Right ventricle myocardium superior (tissue), 1 donor: ENCODE measurements around the gene TTC23. TPM values are rescaled to one million over a fixed set of nuclear protein-coding genes. Genes with fewer than 3 reads are reported as not detected.

Experiments used
- ATAC-seq: fragments of 200-7000 bp; cut with Tn5 transposase; one replicate; pipeline ENCODE4 v1.9.1; 2020; ENCODE audit warnings: mild to moderate bottlenecking; ENCODE audit not compliant: poor library complexity
- DNase-seq: peaks from one replicate; pipeline ENCODE4 v3.0.0-alpha.2; 2020
- intact Hi-C: fragments of 100-400 bp; cut with DNase I; formaldehyde crosslinking; loops from one replicate; pipeline ENCODE4 v1.11.2; 2022
- total RNA-seq: library from RNA; stranded (reverse); fragmentation: NEBNext Ultra II Directional; extraction: Animal tissue kit (Norgen Biotek cat#: 25700); gene quantifications from one replicate; pipeline ENCODE4 v1.2.1, GENCODE V29; 2021
- donor health status: DM: no; HTN: yes; CAD: no; lungs with severe emphysema.

The TTC23 gene
- total RNA-seq, 1 donor from 2014 or later = 8.7 TPM

- ATAC-seq = peak; percentile 35
Measured at GRCh38 chr15:99148851-99149276, 100.5 kb downstream of the TTC23 start.

GRCh38 chr15:99146661-99147060 lies 102.7 kb downstream of the TTC23 start:
- intact Hi-C loops = no loop called here

More at GRCh38 chr15:99148851-99149276, 100.5 kb downstream of the TTC23 start:
- no peak for DNase-seq
- intact Hi-C loops = no loop called here

GRCh38 chr15:99145778-99146177 lies 103.6 kb downstream of the TTC23 start:
- no peak for ATAC-seq
- intact Hi-C loops = no loop called here
- DNase-seq = no peak

More at GRCh38 chr15:99146661-99147060, 102.7 kb downstream of the TTC23 start:
- DNase-seq (no peak), ATAC-seq (no peak)

GRCh38 chr15:99145005-99145404 lies 104.4 kb downstream of the TTC23 start:
- ATAC-seq = no peak
- intact Hi-C loops = no loop called here
- DNase-seq = no peak

GRCh38 chr15:99143655-99144610 lies 105.4 kb downstream of the TTC23 start:
- DNase-seq (peak; percentile 86), ATAC-seq (peak; percentile 79)
- intact Hi-C loops = no loop called here

- DNase-seq = no peak
- no peak for ATAC-seq
- intact Hi-C loops = no loop called here
Measured at GRCh38 chr15:99143242-99143641, 106.1 kb downstream of the TTC23 start.

- DNase-seq (no peak), ATAC-seq (no peak)
- intact Hi-C loops = no loop called here
Measured at GRCh38 chr15:99142562-99142961, 106.8 kb downstream of the TTC23 start.

- DNase-seq = no peak
- no peak for ATAC-seq
- intact Hi-C loops = no loop called here
Measured at GRCh38 chr15:99141943-99142342, 107.4 kb downstream of the TTC23 start.

- intact Hi-C loops = no loop called here
- DNase-seq (no peak), ATAC-seq (no peak)
Measured at GRCh38 chr15:99140590-99140989, 108.8 kb downstream of the TTC23 start.

- ATAC-seq (no peak), DNase-seq (no peak)
- intact Hi-C loops = no loop called here
Measured at GRCh38 chr15:99139276-99139675, 110.1 kb downstream of the TTC23 start.

- peak; percentile 8 for ATAC-seq
- intact Hi-C loops = no loop called here
- no peak for DNase-seq
Measured at GRCh38 chr15:99138491-99138982, 110.8 kb downstream of the TTC23 start.

- DNase-seq = no peak
- no peak for ATAC-seq
- intact Hi-C loops = no loop called here
Measured at GRCh38 chr15:99137877-99138276, 111.5 kb downstream of the TTC23 start.

- intact Hi-C loops = no loop called here
- DNase-seq (no peak), ATAC-seq (no peak)
Measured at GRCh38 chr15:99137111-99137546, 112.3 kb downstream of the TTC23 start.

GRCh38 chr15:99135194-99135593 lies 114.2 kb downstream of the TTC23 start:
- no peak for DNase-seq
- intact Hi-C loops = no loop called here
- peak; percentile 60 for ATAC-seq

GRCh38 chr15:99134317-99134821 lies 115.0 kb downstream of the TTC23 start:
- no peak for ATAC-seq
- intact Hi-C loops = no loop called here
- DNase-seq = no peak

GRCh38 chr15:99132634-99133287 lies 116.6 kb downstream of the TTC23 start:
- ATAC-seq = no peak
- intact Hi-C loops = no loop called here
- DNase-seq = no peak

GRCh38 chr15:99132122-99132521 lies 117.3 kb downstream of the TTC23 start:
- DNase-seq = no peak
- intact Hi-C loops = no loop called here
- ATAC-seq = no peak

GRCh38 chr15:99131441-99132023 lies 117.8 kb downstream of the TTC23 start:
- no peak for DNase-seq
- intact Hi-C loops = no loop called here
- ATAC-seq = peak; percentile 20
